ENCODE results near the gene HOXC10. TPM values are rescaled to one million over a fixed set of nuclear protein-coding genes. Genes with fewer than 3 reads are reported as not detected.
A peak's percentile ranks its signal among the peaks of the same experiment; 100 is the strongest.

HOXC10 gene
- total RNA-seq, 2 donors from 2014 or later, result not detected

- peaks cover 11 to 19% of the 10 kb centered on the region in 2 donors for H3K4me1 Mint-ChIP-seq (ENCODE audit: low read depth in 2 of 2)
- H3K4me3 Mint-ChIP-seq, result peak within 1 kb of the TSS; percentile 71
- no peak within 1 kb of the TSS for H3K27ac Mint-ChIP-seq
- ATAC-seq (peak; percentile 56 to 82), DNase-seq (ENCODE audit: low spot score) (no peak)
- no peaks in the 10 kb centered on the region for H3K9me3 Mint-ChIP-seq
- no peaks in the 10 kb centered on the region for H3K36me3 Mint-ChIP-seq
- H3K27me3 Mint-ChIP-seq, result peaks cover 63 to 81% of the 10 kb centered on the region in 2 donors
Observed at GRCh38 chr12:53974084-53975063, 10.6 kb upstream of the HOXC10 start, which contains the start of gene HOTAIR. HOTAIR (minus strand) TSS chr12:53974954.

GRCh38 chr12:53975064-53975471 is 9.9 kb upstream of the HOXC10 start:
- no peaks in the 10 kb centered on the region for H3K36me3 Mint-ChIP-seq
- H3K4me1 Mint-ChIP-seq (ENCODE audit: low read depth in 2 of 2), result peaks cover 11 to 19% of the 10 kb centered on the region in 2 donors
- no peaks in the 10 kb centered on the region for H3K9me3 Mint-ChIP-seq
- peak overlapping the region; percentile 61 for H3K4me3 Mint-ChIP-seq
- no peak overlapping the region for H3K27ac Mint-ChIP-seq
- ATAC-seq (no peak), DNase-seq (ENCODE audit: low spot score) (no peak)
- H3K27me3 Mint-ChIP-seq, result peaks cover 64 to 84% of the 10 kb centered on the region in 2 donors

GRCh38 chr12:53975479-53976152 is 9.3 kb upstream of the HOXC10 start:
- Mint-ChIP-seq H3K27ac (no peak overlapping the region), H3K27me3 (peaks cover 67 to 84% of the 10 kb centered on the region in 2 donors), H3K4me3 (peak overlapping the region; percentile 61), H3K9me3 (no peaks in the 10 kb centered on the region), H3K4me1 (ENCODE audit: low read depth in 2 of 2) (peaks cover 15 to 19% of the 10 kb centered on the region in 2 donors), H3K36me3 (no peaks in the 10 kb centered on the region)
- ATAC-seq (no peak), DNase-seq (ENCODE audit: low spot score) (no peak)

GRCh38 chr12:53976172-53976822 is 8.6 kb upstream of the HOXC10 start:
- DNase-seq (ENCODE audit: low spot score) (no peak), ATAC-seq (no peak)
- H3K4me3 Mint-ChIP-seq, result no peak overlapping the region
- no peaks in the 10 kb centered on the region for H3K9me3 Mint-ChIP-seq
- no peak overlapping the region for H3K27ac Mint-ChIP-seq
- peaks cover 15 to 19% of the 10 kb centered on the region in 2 donors for H3K4me1 Mint-ChIP-seq (ENCODE audit: low read depth in 2 of 2)
- H3K36me3 Mint-ChIP-seq, result no peaks in the 10 kb centered on the region
- peaks cover 67 to 84% of the 10 kb centered on the region in 2 donors for H3K27me3 Mint-ChIP-seq

GRCh38 chr12:53976823-53977595 is 7.9 kb upstream of the HOXC10 start:
- H3K9me3 Mint-ChIP-seq, result no peaks in the 10 kb centered on the region
- no peak overlapping the region for H3K4me3 Mint-ChIP-seq
- H3K27ac Mint-ChIP-seq, result no peak overlapping the region
- DNase-seq (ENCODE audit: low spot score), result no peak
- H3K4me1 Mint-ChIP-seq (ENCODE audit: low read depth in 2 of 2), result peaks cover 15 to 19% of the 10 kb centered on the region in 2 donors
- H3K27me3 Mint-ChIP-seq, result peaks cover 67 to 82% of the 10 kb centered on the region in 2 donors
- ATAC-seq, result no peak
- H3K36me3 Mint-ChIP-seq, result no peaks in the 10 kb centered on the region

DNA sequence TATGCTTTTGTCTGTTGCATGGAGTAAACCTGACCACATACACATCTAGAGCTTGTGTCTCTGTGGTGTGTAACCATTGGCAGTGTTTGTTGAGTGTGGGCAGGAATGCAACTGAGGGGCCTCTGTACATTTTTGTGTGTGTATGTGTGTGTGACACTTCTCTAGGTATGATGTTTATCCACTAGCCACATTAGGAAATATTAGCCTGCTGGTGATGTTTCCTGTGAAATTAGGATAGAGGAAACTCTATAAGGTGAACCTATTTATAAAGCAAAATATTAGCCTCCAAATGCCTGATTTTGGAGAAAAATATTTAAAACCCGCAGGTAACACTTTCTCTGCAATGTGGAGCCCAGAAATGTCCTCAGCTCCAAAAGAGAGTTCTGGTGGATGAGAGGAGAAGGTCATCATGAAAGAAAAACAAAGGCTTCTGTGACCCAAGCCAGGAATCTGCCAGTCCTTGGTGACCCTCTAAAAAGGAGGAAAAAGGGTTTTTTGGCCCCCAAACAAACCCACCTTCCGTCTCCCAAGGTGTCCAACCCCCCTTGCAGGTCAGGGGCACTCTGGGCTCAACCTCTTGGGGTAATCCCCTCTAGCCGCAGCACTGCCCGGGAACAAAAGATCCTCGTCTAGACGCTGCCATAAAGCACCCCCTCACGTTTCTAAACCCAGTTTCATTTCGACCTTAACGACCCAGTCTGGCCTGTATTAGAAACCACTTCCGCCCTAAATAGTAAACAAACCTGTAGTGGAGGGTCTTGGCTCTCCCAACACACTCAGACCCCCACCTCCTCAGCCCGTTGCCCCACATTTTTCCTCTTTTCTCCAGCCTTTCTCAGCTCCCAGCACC is 7.1 kb upstream of the HOXC10 start:
- H3K9me3 Mint-ChIP-seq, result no peaks in the 10 kb centered on the region
- peaks cover 15 to 18% of the 10 kb centered on the region in 2 donors for H3K4me1 Mint-ChIP-seq (ENCODE audit: low read depth in 2 of 2)
- no peak for DNase-seq (ENCODE audit: low spot score)
- H3K4me3 Mint-ChIP-seq, result no peak overlapping the region
- H3K27me3 Mint-ChIP-seq, result peaks cover 63 to 80% of the 10 kb centered on the region in 2 donors
- no peak for ATAC-seq
- H3K36me3 Mint-ChIP-seq, result no peaks in the 10 kb centered on the region
- H3K27ac Mint-ChIP-seq, result no peak overlapping the region

GRCh38 chr12:53978477-53979356 is 6.2 kb upstream of the HOXC10 start:
- Mint-ChIP-seq H3K4me3 (no peak overlapping the region), H3K27ac (no peak overlapping the region)

DNA sequence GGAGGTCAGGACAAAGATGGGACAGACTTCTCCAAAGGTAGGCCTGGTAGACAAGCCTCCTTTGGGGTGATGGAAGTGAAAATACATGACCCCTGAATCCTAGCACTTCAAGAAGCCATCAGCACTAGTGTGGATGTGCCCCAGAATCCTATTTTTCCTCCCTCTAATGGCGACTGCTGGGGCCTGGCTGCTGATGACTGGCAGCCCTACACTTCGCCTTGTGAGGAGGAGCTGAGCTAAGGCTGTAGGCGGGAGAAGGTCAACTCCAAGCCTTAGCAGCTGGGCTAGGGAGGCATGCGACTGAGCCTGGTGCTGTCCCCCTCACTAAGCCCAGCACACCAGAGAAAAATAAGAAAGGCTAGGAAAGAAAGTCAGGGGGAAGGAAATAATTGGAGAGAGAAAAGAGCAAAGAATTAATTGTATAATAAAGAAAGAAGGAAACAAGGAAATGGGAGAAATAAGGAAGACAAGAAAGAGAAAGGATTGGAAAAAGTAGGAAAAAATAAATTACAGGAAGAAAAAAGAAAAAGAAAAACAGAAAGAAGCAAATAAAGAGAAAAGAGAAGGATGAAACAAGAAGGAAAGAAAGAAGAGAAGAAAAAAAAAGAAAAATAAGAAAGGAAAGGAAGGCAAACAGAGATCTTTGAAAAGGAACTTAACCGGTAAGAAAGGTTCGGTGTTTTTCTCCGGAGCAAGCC is 4.7 kb upstream of the HOXC10 start:
- DNase-seq (ENCODE audit: low spot score) (no peak), ATAC-seq (no peak)
- Mint-ChIP-seq H3K4me3 (no peak overlapping the region), H3K4me1 (ENCODE audit: low read depth in 2 of 2) (peaks cover 8 to 13% of the 10 kb centered on the region in 2 donors), H3K27ac (no peak overlapping the region), H3K27me3 (peaks cover 68 to 87% of the 10 kb centered on the region in 2 donors), H3K9me3 (no peaks in the 10 kb centered on the region), H3K36me3 (no peaks in the 10 kb centered on the region)

More at GRCh38 chr12:53978477-53979356, 6.2 kb upstream of the HOXC10 start:
- peaks cover 64 to 81% of the 10 kb centered on the region in 2 donors for H3K27me3 Mint-ChIP-seq
- no peaks in the 10 kb centered on the region for H3K9me3 Mint-ChIP-seq
- ATAC-seq, result no peak
- peaks cover 8 to 12% of the 10 kb centered on the region in 2 donors for H3K4me1 Mint-ChIP-seq (ENCODE audit: low read depth in 2 of 2)
- no peaks in the 10 kb centered on the region for H3K36me3 Mint-ChIP-seq
- no peak for DNase-seq (ENCODE audit: low spot score)

DNA sequence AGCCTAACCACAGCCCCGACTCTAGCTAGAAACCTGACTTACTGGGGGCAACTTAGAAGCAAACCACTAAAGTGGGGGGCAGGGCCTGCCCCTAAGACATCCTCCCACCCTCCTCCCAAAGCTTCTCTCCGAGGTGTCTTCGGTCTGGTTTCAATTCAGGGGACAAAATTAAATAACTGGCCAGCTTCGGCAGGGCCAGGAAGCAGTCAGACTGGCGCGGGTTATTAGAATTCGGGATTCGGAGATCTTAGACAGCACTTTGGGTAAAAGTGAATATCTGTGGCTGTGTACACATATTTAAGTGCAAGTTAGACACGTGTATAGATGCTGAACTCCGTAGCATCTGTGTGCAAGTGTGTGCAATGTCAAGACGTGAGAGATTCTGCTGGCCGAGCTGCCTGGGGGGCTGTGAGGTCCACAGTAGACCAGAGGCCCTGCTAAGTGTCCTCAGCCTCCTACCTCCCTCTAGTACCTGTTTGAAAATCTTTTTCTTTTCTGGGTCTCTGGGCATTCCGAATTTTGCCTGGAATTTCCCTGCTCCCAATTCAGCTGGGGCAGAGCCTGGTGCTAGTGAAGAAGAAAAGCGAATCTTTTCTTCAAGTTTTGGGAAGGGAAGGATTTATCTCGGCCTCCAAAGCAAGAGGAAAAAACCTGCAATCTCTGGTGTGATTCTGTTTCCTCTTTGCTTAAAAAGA is 4.0 kb upstream of the HOXC10 start:
- DNase-seq (ENCODE audit: low spot score), result no peak
- Mint-ChIP-seq H3K4me3 (no peak overlapping the region), H3K4me1 (ENCODE audit: low read depth in 2 of 2) (peaks cover 5 to 11% of the 10 kb centered on the region in 2 donors), H3K9me3 (no peaks in the 10 kb centered on the region), H3K27ac (no peak overlapping the region), H3K27me3 (peaks cover 67 to 84% of the 10 kb centered on the region in 2 donors), H3K36me3 (no peaks in the 10 kb centered on the region)
- ATAC-seq, result no peak

GRCh38 chr12:53981634-53982565 is 3.0 kb upstream of the HOXC10 start:
- Mint-ChIP-seq H3K27ac (no peak overlapping the region), H3K4me3 (no peak overlapping the region), H3K27me3 (peaks cover 69 to 85% of the 10 kb centered on the region in 2 donors), H3K4me1 (ENCODE audit: low read depth in 2 of 2) (peaks cover 13 to 14% of the 10 kb centered on the region in 2 donors), H3K36me3 (no peaks in the 10 kb centered on the region), H3K9me3 (no peaks in the 10 kb centered on the region)
- no peak for ATAC-seq
- no peak for DNase-seq (ENCODE audit: low spot score)
